ENCODE data around the gene L3MBTL4. TPM values are rescaled to one million over a fixed set of nuclear protein-coding genes. Genes with fewer than 3 reads are reported as not detected.

L3MBTL4 gene
- total RNA-seq, 2 experiments from 2014 or later: 0.19 to 0.47 TPM

- ChIA-PET POLR2A (no interaction called here), CTCF (no interaction called here)
- H3K27me3 Mint-ChIP-seq: peaks cover 11% of the 10 kb centered on the region
- no peaks in the 10 kb centered on the region for H3K4me1 Mint-ChIP-seq (ENCODE audit: low read depth)
- H3K4me1 ChIP-seq (ENCODE audit: insufficient read depth, low read length): no peaks in the 10 kb centered on the region
- H3K27me3 ChIP-seq (ENCODE audit: control insufficient read depth in 1 of 2, insufficient read depth in 2 of 2, low read length in 2 of 2): no peaks in the 10 kb centered on the region
- peak in 1 of 14 experiments; percentile 15 for DNase-seq
- no peaks in the 10 kb centered on the region for H3K36me3 Mint-ChIP-seq (ENCODE audit: low read depth)
- no peak overlapping the region for H3K4me3 ChIP-seq (ENCODE audit: low read length)
- TF ChIP-seq CTCF (IDR thresholded peaks at IDR 0.05): no peak
- intact Hi-C loops (cut with DNase I, micrococcal nuclease): no loop called here
- no peaks in the 10 kb centered on the region for H3K9me3 Mint-ChIP-seq
- H3K36me3 ChIP-seq (ENCODE audit: insufficient read depth, low read length): no peaks in the 10 kb centered on the region
- ATAC-seq (ENCODE audit: poor library complexity): no peak
- H3K9me3 ChIP-seq (ENCODE audit: control insufficient read depth in 1 of 2, insufficient read depth in 1 of 2, low read length in 2 of 2): peaks cover 0 to 6% of the 10 kb centered on the region in 2 experiments
- H3K27ac Mint-ChIP-seq: no peak overlapping the region
- H3K4me3 Mint-ChIP-seq: no peak overlapping the region
- H3K27ac ChIP-seq (ENCODE audit: low read depth in 1 of 2, low read length in 2 of 2): no peak overlapping the region
Measured at GRCh38 chr18:6270771-6271216, 143.9 kb downstream of the L3MBTL4 start.

GRCh38 chr18:6269660-6270332, 144.9 kb downstream of the L3MBTL4 start:
- no peak for TF ChIP-seq CTCF (IDR thresholded peaks at IDR 0.05)
- Histone ChIP-seq H3K27me3 (ENCODE audit: control insufficient read depth in 1 of 2, insufficient read depth in 2 of 2, low read length in 2 of 2) (no peaks in the 10 kb centered on the region), H3K9me3 (ENCODE audit: control insufficient read depth in 1 of 2, insufficient read depth in 1 of 2, low read length in 2 of 2) (peaks cover 0 to 6% of the 10 kb centered on the region in 2 experiments), H3K4me1 (ENCODE audit: insufficient read depth, low read length) (no peaks in the 10 kb centered on the region), H3K27ac (ENCODE audit: low read depth in 1 of 2, low read length in 2 of 2) (no peak overlapping the region), H3K36me3 (ENCODE audit: insufficient read depth, low read length) (no peaks in the 10 kb centered on the region), H3K4me3 (ENCODE audit: low read length) (no peak overlapping the region)
- Mint-ChIP-seq H3K4me1 (ENCODE audit: low read depth) (no peaks in the 10 kb centered on the region), H3K27me3 (peaks cover 11% of the 10 kb centered on the region), H3K27ac (no peak overlapping the region), H3K4me3 (no peak overlapping the region), H3K9me3 (no peaks in the 10 kb centered on the region), H3K36me3 (ENCODE audit: low read depth) (no peaks in the 10 kb centered on the region)
- no peak for ATAC-seq (ENCODE audit: poor library complexity)
- ChIA-PET CTCF (no interaction called here), POLR2A (no interaction called here)
- intact Hi-C loops (cut with DNase I, micrococcal nuclease): no loop called here
- DNase-seq: peak in 1 of 14 experiments; percentile 6

- no peaks in the 10 kb centered on the region for H3K4me1 Mint-ChIP-seq (ENCODE audit: low read depth)
- ATAC-seq (ENCODE audit: poor library complexity): no peak
- Histone ChIP-seq H3K27ac (ENCODE audit: low read depth in 1 of 2, low read length in 2 of 2) (no peak overlapping the region), H3K4me3 (ENCODE audit: low read length) (no peak overlapping the region), H3K27me3 (ENCODE audit: control insufficient read depth in 1 of 2, insufficient read depth in 2 of 2, low read length in 2 of 2) (no peaks in the 10 kb centered on the region), H3K9me3 (ENCODE audit: control insufficient read depth in 1 of 2, insufficient read depth in 1 of 2, low read length in 2 of 2) (peaks cover 0 to 10% of the 10 kb centered on the region in 2 experiments), H3K4me1 (ENCODE audit: insufficient read depth, low read length) (no peaks in the 10 kb centered on the region), H3K36me3 (ENCODE audit: insufficient read depth, low read length) (no peaks in the 10 kb centered on the region)
- no peak for TF ChIP-seq CTCF (IDR thresholded peaks at IDR 0.05)
- no peak overlapping the region for H3K27ac Mint-ChIP-seq
- ChIA-PET POLR2A (no interaction called here), CTCF (no interaction called here)
- no peak for DNase-seq
- intact Hi-C loops (cut with DNase I, micrococcal nuclease): no loop called here
- no peaks in the 10 kb centered on the region for H3K36me3 Mint-ChIP-seq (ENCODE audit: low read depth)
- H3K9me3 Mint-ChIP-seq: no peaks in the 10 kb centered on the region
- H3K4me3 Mint-ChIP-seq: no peak overlapping the region
- H3K27me3 Mint-ChIP-seq: peaks cover 5% of the 10 kb centered on the region
Measured at GRCh38 chr18:6266212-6266611, 148.5 kb downstream of the L3MBTL4 start.
